Measurements from ENCODE around the gene CAVIN4. TPM values are rescaled to one million over a fixed set of nuclear protein-coding genes. Genes with fewer than 3 reads are reported as not detected.

The CAVIN4 gene
- total RNA-seq, 1 donor from 2014 or later, result 50.9 TPM

DNA sequence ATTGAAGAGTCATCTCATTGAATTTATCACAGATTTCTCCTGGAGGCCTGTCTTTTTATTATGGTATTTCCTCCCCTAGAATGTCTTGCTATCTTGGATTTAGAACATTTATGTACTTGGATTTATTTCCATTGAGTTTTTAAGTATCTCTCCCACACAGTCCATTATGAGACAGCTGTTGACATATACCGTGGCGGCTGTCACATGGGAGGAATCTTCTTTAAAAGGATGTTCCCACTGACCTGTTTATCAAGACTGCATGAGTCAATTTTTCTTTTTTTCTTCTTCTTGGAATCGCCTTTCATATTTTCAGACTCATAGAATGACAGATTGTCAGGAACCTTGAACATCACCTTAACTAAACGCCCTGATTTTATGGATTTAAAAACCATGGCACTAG, 2.9 kb upstream of the CAVIN4 start:
- H3K27me3 ChIP-seq (ENCODE audit: low read depth), result no peaks in the 10 kb centered on the region
- H3K27ac ChIP-seq (replicated peaks), result no peak overlapping the region
- no peaks in the 10 kb centered on the region for H3K36me3 ChIP-seq
- H3K9me3 ChIP-seq (replicated peaks), result no peaks in the 10 kb centered on the region
- H3K4me3 ChIP-seq, result no peak overlapping the region
- TF ChIP-seq, protein P1, sequence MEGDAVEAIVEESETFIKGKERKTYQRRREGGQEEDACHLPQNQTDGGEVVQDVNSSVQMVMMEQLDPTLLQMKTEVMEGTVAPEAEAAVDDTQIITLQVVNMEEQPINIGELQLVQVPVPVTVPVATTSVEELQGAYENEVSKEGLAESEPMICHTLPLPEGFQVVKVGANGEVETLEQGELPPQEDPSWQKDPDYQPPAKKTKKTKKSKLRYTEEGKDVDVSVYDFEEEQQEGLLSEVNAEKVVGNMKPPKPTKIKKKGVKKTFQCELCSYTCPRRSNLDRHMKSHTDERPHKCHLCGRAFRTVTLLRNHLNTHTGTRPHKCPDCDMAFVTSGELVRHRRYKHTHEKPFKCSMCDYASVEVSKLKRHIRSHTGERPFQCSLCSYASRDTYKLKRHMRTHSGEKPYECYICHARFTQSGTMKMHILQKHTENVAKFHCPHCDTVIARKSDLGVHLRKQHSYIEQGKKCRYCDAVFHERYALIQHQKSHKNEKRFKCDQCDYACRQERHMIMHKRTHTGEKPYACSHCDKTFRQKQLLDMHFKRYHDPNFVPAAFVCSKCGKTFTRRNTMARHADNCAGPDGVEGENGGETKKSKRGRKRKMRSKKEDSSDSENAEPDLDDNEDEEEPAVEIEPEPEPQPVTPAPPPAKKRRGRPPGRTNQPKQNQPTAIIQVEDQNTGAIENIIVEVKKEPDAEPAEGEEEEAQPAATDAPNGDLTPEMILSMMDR (IDR thresholded peaks at IDR 0.05; ENCODE audit: borderline replicate concordance), result no peak
- no peaks in the 10 kb centered on the region for H3K4me1 ChIP-seq
- no peak for DNase-seq
- intact Hi-C loops (cut with micrococcal nuclease), result no loop called here

DNA sequence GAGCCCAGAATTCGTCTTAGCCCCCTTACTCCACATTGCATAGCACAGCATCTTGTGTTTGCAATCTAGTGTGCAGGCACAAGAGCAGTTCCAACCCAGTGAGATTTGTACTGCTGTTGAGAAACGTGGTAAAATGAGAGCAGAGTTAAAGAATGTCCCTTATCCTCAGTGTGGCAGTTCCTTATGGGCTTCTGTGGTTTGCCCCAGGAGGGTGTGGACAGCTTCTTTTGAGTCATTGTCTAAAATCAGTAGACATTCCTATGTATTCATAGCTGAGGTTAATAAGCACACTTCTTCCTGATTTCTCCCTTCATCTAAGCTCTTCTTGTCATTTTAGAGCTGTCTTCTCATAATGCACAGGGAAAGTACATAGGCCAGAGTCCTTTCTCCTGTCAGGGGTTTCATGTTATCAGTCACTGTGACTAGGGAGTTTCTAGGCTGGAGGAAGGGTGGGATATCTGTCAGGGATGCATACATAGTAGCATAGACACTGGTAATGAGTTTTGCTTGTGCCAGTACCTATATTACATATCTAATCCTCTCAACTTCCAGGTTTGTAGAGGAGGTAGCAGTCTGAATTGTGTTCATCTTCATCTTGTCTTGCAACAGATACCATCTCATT, 2.0 kb upstream of the CAVIN4 start:
- no peaks in the 10 kb centered on the region for H3K4me1 ChIP-seq
- DNase-seq, result no peak
- no peaks in the 10 kb centered on the region for H3K9me3 ChIP-seq (replicated peaks)
- TF ChIP-seq, protein P1 (IDR thresholded peaks at IDR 0.05; ENCODE audit: borderline replicate concordance), result no peak
- H3K36me3 ChIP-seq, result no peaks in the 10 kb centered on the region
- no peaks in the 10 kb centered on the region for H3K27me3 ChIP-seq (ENCODE audit: low read depth)
- intact Hi-C loops (cut with micrococcal nuclease), result no loop called here
- H3K4me3 ChIP-seq, result no peak overlapping the region
- H3K27ac ChIP-seq (replicated peaks), result no peak overlapping the region

DNA sequence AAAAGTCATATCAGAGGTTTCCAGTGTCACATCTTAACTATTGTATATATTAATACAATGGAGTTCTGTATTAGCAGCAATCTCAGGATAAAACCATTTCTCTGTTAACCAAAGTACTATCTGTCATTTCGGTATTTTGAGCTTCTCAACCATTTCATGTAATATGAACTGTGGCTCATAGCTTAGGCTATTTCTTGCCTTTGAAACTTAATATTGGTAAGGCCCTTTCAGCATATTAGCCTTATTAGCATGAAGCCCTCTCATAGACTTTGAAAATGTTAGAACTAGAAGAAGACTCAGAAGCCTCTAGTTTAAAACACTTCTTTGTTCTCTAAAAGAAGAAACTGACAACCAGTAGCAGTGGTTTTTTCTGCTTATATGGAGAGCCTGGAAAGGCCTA, 731 bp downstream of the CAVIN4 start:
- DNase-seq, result no peak
- Histone ChIP-seq H3K4me3 (peak overlapping the region; percentile 67), H3K27ac (replicated peaks) (peak overlapping the region; percentile 81), H3K4me1 (peaks cover 14% of the 10 kb centered on the region), H3K36me3 (no peaks in the 10 kb centered on the region), H3K9me3 (replicated peaks) (no peaks in the 10 kb centered on the region), H3K27me3 (ENCODE audit: low read depth) (no peaks in the 10 kb centered on the region)
- TF ChIP-seq, protein P1 (IDR thresholded peaks at IDR 0.05; ENCODE audit: borderline replicate concordance), result no peak
- intact Hi-C loops (cut with micrococcal nuclease), result no loop called here

DNA sequence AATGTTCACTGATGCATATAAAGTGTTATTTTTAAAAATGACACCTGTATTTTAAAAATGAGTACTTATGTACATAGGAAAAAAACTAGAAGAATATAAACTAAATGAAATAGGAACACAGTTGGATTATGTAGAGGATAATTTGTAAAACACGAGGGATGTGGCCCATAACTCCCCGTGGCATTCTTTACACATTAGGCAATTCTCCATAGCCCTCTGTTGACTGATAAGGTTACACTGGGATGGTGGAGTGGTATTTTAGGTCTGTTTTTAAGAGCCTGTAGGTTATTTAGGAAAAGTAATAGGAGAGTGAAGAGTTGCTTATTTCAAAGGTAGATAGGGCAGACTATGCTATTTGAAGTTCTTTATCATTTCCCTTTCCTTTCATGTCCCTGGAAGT, 1.8 kb downstream of the CAVIN4 start:
- intact Hi-C loops (cut with micrococcal nuclease), result no loop called here
- Histone ChIP-seq H3K27me3 (ENCODE audit: low read depth) (no peaks in the 10 kb centered on the region), H3K36me3 (no peaks in the 10 kb centered on the region), H3K27ac (replicated peaks) (peak overlapping the region; percentile 81), H3K4me1 (peaks cover 22% of the 10 kb centered on the region), H3K4me3 (peak overlapping the region; percentile 67), H3K9me3 (replicated peaks) (no peaks in the 10 kb centered on the region)
- DNase-seq, result no peak
- TF ChIP-seq, protein P1 (IDR thresholded peaks at IDR 0.05; ENCODE audit: borderline replicate concordance), result no peak

DNA sequence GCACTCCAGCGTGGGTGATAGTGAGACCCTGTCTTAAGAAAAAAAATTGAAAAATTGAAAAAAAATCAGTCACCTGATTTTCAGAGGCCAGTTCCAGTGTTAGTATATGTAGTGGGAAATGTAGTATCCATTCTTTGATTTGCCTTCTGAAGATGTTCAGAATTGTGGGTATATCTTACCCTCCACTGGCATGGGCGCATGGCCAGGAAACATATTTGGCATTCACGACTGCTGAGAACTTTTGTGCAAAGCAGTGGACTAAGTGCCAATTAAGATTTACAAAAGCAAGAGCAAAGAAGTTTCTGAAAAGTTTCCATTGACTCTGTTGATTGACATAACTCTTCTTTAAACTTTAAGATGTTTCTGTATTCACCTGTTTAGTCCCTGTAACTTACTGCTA, 2.4 kb downstream of the CAVIN4 start:
- intact Hi-C loops (cut with micrococcal nuclease), result no loop called here
- DNase-seq, result peak; percentile 51
- H3K4me3 ChIP-seq, result peak overlapping the region; percentile 67
- no peaks in the 10 kb centered on the region for H3K27me3 ChIP-seq (ENCODE audit: low read depth)
- TF ChIP-seq, protein P1 (IDR thresholded peaks at IDR 0.05; ENCODE audit: borderline replicate concordance), result no peak
- H3K4me1 ChIP-seq, result peaks cover 25% of the 10 kb centered on the region
- no peaks in the 10 kb centered on the region for H3K36me3 ChIP-seq
- no peaks in the 10 kb centered on the region for H3K9me3 ChIP-seq (replicated peaks)
- H3K27ac ChIP-seq (replicated peaks), result peak overlapping the region; percentile 81

Data from left ventricle myocardium inferior (tissue), 1 donor.